ENCODE data around the gene INTS12.

Gene INTS12

DNA sequence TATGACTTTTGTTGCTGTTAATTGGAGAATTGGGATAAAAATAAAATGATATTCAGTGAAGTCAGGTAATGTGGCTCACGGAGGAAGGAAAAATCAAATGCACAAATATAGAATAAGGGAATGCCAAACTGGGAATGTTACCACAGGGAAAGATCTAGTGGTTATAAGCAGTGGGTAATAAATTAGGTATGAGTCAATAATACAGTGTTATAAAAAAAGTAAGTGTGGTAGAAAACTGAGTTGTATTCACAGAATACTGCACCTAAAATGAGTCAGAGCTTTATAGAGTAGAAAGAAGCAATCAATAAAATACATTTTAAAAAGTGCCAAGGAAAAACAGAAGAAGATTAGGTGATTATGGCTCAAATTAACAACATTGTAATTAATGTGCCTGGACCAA is 34.5 kb downstream of the INTS12 start:
- Mint-ChIP-seq H3K36me3 (ENCODE audit: low read depth) (no peaks in the 10 kb centered on the region), H3K4me1 (no peaks in the 10 kb centered on the region), H3K27ac (no peak overlapping the region), H3K9me3 (no peaks in the 10 kb centered on the region), H3K27me3 (ENCODE audit: low read depth, poor library complexity) (peaks cover 6% of the 10 kb centered on the region), H3K4me3 (no peak overlapping the region)
- TF ChIP-seq, protein P1, sequence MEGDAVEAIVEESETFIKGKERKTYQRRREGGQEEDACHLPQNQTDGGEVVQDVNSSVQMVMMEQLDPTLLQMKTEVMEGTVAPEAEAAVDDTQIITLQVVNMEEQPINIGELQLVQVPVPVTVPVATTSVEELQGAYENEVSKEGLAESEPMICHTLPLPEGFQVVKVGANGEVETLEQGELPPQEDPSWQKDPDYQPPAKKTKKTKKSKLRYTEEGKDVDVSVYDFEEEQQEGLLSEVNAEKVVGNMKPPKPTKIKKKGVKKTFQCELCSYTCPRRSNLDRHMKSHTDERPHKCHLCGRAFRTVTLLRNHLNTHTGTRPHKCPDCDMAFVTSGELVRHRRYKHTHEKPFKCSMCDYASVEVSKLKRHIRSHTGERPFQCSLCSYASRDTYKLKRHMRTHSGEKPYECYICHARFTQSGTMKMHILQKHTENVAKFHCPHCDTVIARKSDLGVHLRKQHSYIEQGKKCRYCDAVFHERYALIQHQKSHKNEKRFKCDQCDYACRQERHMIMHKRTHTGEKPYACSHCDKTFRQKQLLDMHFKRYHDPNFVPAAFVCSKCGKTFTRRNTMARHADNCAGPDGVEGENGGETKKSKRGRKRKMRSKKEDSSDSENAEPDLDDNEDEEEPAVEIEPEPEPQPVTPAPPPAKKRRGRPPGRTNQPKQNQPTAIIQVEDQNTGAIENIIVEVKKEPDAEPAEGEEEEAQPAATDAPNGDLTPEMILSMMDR (IDR thresholded peaks at IDR 0.05) = no peak
- DNase-seq = no peak

DNA sequence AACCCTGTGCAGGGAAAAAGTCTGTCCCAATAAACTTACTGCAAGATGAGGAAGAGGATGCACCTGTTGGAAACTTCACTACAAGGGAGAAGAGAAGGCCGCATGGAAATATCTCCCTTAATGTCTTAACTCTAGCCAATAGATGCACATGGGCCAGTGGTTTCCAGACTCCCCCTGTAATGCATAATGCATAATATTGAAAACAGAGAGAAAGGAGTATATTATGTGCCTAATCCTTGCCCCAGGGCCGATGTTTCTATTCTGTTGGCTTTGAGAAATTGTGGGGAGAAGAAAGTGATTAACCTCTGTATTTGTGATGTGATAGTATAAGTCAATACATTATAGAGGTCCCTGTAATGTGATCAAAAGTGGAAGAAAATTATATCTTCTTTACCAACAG is 37.2 kb downstream of the INTS12 start:
- no peaks in the 10 kb centered on the region for H3K36me3 Mint-ChIP-seq (ENCODE audit: low read depth)
- no peak overlapping the region for H3K4me3 Mint-ChIP-seq
- H3K4me1 Mint-ChIP-seq = no peaks in the 10 kb centered on the region
- no peak overlapping the region for H3K27ac Mint-ChIP-seq
- TF ChIP-seq, protein P1 (IDR thresholded peaks at IDR 0.05) = no peak
- H3K9me3 Mint-ChIP-seq = no peaks in the 10 kb centered on the region
- peaks cover 14% of the 10 kb centered on the region for H3K27me3 Mint-ChIP-seq (ENCODE audit: low read depth, poor library complexity)
- no peak for DNase-seq

- TF ChIP-seq, protein P1 (IDR thresholded peaks at IDR 0.05) = no peak
- no peaks in the 10 kb centered on the region for H3K4me1 Mint-ChIP-seq
- H3K27ac Mint-ChIP-seq = no peak overlapping the region
- no peak overlapping the region for H3K4me3 Mint-ChIP-seq
- no peak for DNase-seq
- H3K27me3 Mint-ChIP-seq (ENCODE audit: low read depth, poor library complexity) = peaks cover 14% of the 10 kb centered on the region
- no peaks in the 10 kb centered on the region for H3K9me3 Mint-ChIP-seq
- H3K36me3 Mint-ChIP-seq (ENCODE audit: low read depth) = no peaks in the 10 kb centered on the region
These were observed 37.8 kb downstream of the INTS12 start for GRCh38 chr4:105670684-105671083.

DNA sequence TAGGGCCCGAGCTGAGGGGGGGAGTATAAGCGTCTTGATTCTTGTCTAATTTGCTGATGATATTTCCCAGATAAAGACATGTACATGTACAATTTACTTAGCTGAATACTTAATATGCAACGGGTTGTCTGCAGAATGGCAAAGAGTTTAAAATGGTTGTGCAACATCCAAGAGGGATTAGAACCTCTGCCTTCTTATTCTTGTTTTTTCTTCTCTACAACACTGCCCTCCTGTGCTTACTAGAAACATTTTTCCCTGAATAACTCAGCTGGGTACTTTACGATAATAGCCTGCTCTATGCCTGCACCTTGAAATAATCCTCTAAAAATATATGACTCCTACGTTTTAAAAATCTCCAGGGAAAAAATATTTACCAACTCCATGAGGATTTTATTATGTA is 41.8 kb downstream of the INTS12 start:
- no peaks in the 10 kb centered on the region for H3K36me3 Mint-ChIP-seq (ENCODE audit: low read depth)
- H3K27ac Mint-ChIP-seq = no peak overlapping the region
- no peak for DNase-seq
- peaks cover 16% of the 10 kb centered on the region for H3K27me3 Mint-ChIP-seq (ENCODE audit: low read depth, poor library complexity)
- H3K9me3 Mint-ChIP-seq = no peaks in the 10 kb centered on the region
- H3K4me1 Mint-ChIP-seq = no peaks in the 10 kb centered on the region
- TF ChIP-seq, protein P1 (IDR thresholded peaks at IDR 0.05) = no peak
- H3K4me3 Mint-ChIP-seq = no peak overlapping the region

DNA sequence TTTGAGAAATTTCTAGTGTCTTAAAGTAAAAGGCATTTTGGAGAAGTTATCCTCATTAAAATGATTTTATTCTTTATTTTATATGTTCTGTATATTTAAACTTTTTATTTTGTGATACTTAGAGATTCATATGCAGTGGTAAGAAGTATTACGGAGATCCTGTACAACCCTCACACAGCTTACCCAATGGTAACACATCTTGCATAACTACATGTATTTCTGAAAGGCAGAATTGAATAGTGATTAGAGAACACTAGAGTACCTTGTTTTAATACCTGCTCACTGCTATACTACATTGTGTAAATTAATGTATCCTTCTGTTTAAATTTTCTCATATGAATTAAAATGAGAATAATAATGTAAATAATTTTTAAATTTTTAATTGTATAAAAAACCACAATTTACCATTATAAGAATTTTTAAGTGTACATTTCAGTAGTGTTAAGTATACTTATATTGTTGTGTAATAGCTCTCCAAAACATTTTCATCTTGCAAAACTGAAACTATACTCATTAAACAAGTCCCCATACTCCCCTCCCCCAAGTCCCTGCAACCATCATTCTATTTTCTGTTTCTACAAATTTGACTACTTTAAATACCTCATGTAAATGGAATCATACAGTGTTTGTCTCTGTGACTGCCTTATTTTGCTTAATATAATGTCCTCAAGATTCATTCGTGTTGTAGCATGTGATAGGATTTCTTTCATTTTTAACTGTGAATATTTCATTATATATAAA is 45.4 kb downstream of the INTS12 start:
- Mint-ChIP-seq H3K9me3 (no peaks in the 10 kb centered on the region), H3K27ac (no peak overlapping the region), H3K4me3 (no peak overlapping the region), H3K4me1 (no peaks in the 10 kb centered on the region), H3K36me3 (ENCODE audit: low read depth) (no peaks in the 10 kb centered on the region), H3K27me3 (ENCODE audit: low read depth, poor library complexity) (peaks cover 10% of the 10 kb centered on the region)
- TF ChIP-seq, protein P1 (IDR thresholded peaks at IDR 0.05) = no peak
- DNase-seq = no peak

DNA sequence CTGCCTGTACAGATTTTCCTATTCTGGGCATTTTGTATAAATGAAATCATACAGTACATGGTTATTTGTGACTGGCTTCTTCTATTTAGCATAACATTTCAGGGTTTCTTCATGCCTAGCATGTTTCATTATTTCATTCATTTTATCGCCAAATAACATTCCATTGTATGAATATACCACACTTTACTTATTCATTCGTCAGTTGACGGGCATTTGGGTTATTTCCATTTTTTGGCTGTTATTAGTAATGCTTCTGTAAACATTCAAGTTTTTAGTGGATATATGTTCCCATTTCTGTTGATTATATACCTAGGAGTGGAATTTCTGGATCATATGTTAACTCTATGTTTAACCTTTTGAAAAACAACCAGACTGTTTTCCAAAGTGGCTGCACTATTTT is 47.5 kb downstream of the INTS12 start:
- Mint-ChIP-seq H3K27me3 (ENCODE audit: low read depth, poor library complexity) (peaks cover 5% of the 10 kb centered on the region), H3K9me3 (no peaks in the 10 kb centered on the region), H3K27ac (no peak overlapping the region), H3K36me3 (ENCODE audit: low read depth) (no peaks in the 10 kb centered on the region), H3K4me3 (no peak overlapping the region), H3K4me1 (no peaks in the 10 kb centered on the region)
- no peak for DNase-seq
- TF ChIP-seq, protein P1 (IDR thresholded peaks at IDR 0.05) = no peak
